Activated CD8-positive, alpha-beta memory T cell treated with anti-CD3 and anti-CD28 coated beads for 48 hours (primary cell): Measurements from ENCODE around the gene SBF2.

Source experiments
- DNase-seq, 3 experiments: peaks; one replicate each; pipeline ENCODE4 v3.0.0-alpha.2; 2020; ENCODE audit warnings: low read depth in 2 of 3, low spot score in 2 of 3

Gene SBF2

GRCh38 chr11:9736365-9736764, 557.7 kb downstream of the SBF2 start:
- no peak for DNase-seq

- DNase-seq, result no peak
Observed at GRCh38 chr11:9735919-9736318, 558.1 kb downstream of the SBF2 start.

- DNase-seq, result no peak
Observed at GRCh38 chr11:9735236-9735635, 558.8 kb downstream of the SBF2 start.

- no peak for DNase-seq
Observed at GRCh38 chr11:9733212-9733611, 560.8 kb downstream of the SBF2 start.

- DNase-seq, result no peak
Observed at GRCh38 chr11:9732453-9732852, 561.6 kb downstream of the SBF2 start.

- DNase-seq, result no peak
Observed at GRCh38 chr11:9731256-9731655, 562.8 kb downstream of the SBF2 start.
